Right cardiac atrium (tissue), 5 donors: Measurements from ENCODE around the gene MRPL17. TPM values are rescaled to one million over a fixed set of nuclear protein-coding genes. Genes with fewer than 3 reads are reported as not detected.

Experiments
- ATAC-seq, 2 donors: fragments of 200-7000 bp; cut with Tn5 transposase; one replicate each; pipeline versions ENCODE4 v1.8.0 to v1.9.1; 2020; ENCODE audit warnings: moderate library complexity in 2 of 2, mild to moderate bottlenecking in 1 of 2
- DNase-seq, 3 donors: peaks; one replicate each; pipeline ENCODE4 v3.0.0-alpha.2; 2020
- H3K27ac ChIP-seq: one replicate; pipeline ENCODE4 v1.5.1; 2013; ENCODE audit warnings: mild to moderate bottlenecking, low read length, control low read depth, moderate library complexity
- H3K27me3 ChIP-seq: one replicate; pipeline ENCODE4 v1.6.1; 2013; ENCODE audit not compliant: control insufficient read depth, insufficient read depth
- H3K4me1 ChIP-seq: one replicate; pipeline ENCODE4 v1.6.1; 2013; ENCODE audit warnings: low read length; ENCODE audit not compliant: control insufficient read depth, insufficient read depth
- H3K4me3 ChIP-seq: one replicate; pipeline ENCODE4 v1.5.1; 2013; ENCODE audit warnings: low read length, control low read depth
- H3K9me3 ChIP-seq: one replicate; pipeline ENCODE4 v1.6.1; 2013; ENCODE audit warnings: low read length; ENCODE audit not compliant: control insufficient read depth
- WGBS: extraction: QIAGEN DNeasy Blood & Tissue Kit; methylation state at CpG from one replicate; pipeline ENCODE4 v1.1.7; 2013; 5-methylcytosine and 5-hydroxymethylcytosine counted together
- intact Hi-C, 4 donors: fragments of 100-400 bp; cut with DNase I; formaldehyde crosslinking; loops; one replicate each; pipeline versions ENCODE4 v1.11.0 to v1.14.0; 2022 to 2023
- polyA plus RNA-seq: library from polyadenylated mRNA; stranded (reverse); fragments of 200-250 nt; gene quantifications from one replicate; pipeline ENCODE4 v1.2.3, GENCODE V29; 2013
- total RNA-seq, 4 donors: library from RNA; stranded (reverse); fragmentation: NEBNext Ultra II Directional; extraction: Animal tissue kit (Norgen Biotek cat#: 25700); gene quantifications; one replicate each; pipeline ENCODE4 v1.2.1, GENCODE V29; 2021
- donor health status: healthy with polysubstance abuse.
- donor health status: DM: no; HTN: yes; CAD: no.
- donor health status: DM: no; HTN: no; CAD: no.
- donor health status: DM: no; HTN: yes; CAD: no; lungs with severe emphysema.
- donor health status: DM: yes; HTN: yes; CAD: no.

Gene MRPL17
- total and polyA plus RNA-seq, 5 donors: 36.7 to 45.1 (median 44.1) TPM

DNA sequence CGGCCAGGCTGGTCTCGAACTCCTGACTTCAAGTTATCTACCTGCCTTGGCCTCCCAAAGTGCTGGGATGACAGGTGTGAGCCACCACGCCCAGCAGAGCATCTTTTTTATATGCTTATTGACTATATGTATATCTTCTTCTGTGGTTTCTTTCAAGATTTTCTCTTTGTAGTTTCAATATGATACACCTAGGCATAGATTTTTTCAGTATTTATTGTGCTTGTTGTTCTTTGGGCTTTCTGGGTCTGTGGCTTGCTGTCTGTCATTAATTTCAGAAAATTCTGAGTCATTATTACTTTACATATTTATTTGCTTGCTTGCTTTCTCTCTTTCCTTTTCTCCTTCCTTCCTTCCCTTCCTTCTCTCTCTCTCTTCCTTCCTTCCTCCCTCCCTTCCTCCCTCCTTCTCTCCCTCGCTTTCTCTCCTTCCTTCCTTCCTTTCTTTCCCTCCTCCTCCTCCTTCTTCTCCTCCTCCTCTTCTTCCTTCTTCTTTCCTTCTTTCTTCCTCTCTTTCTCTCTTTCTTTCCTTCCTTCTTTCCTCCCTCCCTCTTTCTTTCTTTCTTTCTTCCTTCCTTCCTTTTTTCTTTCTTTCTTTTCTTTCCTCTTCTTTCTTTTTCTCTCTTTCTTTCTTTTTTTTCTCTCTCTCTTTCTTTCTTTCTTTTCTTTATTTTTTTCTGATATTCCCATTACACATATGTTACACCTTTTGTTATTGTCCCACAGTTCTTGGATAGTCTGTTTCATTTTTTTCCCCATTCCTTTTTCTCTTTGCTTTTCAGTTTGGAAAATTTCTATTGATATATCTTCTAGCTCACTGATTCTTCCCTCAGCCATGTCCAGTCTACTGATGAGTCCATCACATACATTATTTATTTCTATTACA lies 16.6 kb downstream of the MRPL17 start:
- no peaks in the 10 kb centered on the region for H3K9me3 ChIP-seq
- ATAC-seq: no peak
- WGBS: 94% methylated on average over 4 of the region's 4 CpGs
- intact Hi-C loops: no loop called here
- no peak for DNase-seq
- no peak overlapping the region for H3K27ac ChIP-seq
- H3K27me3 ChIP-seq: no peaks in the 10 kb centered on the region
- peaks cover 2% of the 10 kb centered on the region for H3K4me1 ChIP-seq
- no peak overlapping the region for H3K4me3 ChIP-seq

DNA sequence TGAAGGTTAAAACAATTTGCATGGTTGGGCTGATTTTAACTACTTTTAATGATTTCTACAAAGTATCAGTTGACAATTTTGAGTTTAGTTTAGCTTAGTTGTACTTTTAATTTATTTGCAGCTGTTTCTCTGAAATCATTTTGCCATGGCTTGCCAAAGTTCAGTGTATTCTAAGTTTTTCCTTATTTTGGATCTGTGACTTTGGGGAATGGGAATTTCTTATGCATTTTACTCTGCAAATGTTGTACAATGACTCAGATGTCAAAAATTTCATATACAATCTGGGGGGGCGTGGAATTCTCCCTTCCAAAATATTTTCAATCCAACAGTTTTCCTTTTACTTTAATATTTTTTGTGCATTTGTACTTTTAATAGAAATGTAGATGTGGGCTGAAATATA lies 18.6 kb downstream of the MRPL17 start:
- H3K27ac ChIP-seq: no peak overlapping the region
- WGBS: 6% methylated on average over 1 of the region's 1 CpG
- H3K4me1 ChIP-seq: peaks cover 2% of the 10 kb centered on the region
- H3K27me3 ChIP-seq: no peaks in the 10 kb centered on the region
- H3K4me3 ChIP-seq: no peak overlapping the region
- DNase-seq (no peak), ATAC-seq (no peak)
- no peaks in the 10 kb centered on the region for H3K9me3 ChIP-seq
- intact Hi-C loops: no loop called here

DNA sequence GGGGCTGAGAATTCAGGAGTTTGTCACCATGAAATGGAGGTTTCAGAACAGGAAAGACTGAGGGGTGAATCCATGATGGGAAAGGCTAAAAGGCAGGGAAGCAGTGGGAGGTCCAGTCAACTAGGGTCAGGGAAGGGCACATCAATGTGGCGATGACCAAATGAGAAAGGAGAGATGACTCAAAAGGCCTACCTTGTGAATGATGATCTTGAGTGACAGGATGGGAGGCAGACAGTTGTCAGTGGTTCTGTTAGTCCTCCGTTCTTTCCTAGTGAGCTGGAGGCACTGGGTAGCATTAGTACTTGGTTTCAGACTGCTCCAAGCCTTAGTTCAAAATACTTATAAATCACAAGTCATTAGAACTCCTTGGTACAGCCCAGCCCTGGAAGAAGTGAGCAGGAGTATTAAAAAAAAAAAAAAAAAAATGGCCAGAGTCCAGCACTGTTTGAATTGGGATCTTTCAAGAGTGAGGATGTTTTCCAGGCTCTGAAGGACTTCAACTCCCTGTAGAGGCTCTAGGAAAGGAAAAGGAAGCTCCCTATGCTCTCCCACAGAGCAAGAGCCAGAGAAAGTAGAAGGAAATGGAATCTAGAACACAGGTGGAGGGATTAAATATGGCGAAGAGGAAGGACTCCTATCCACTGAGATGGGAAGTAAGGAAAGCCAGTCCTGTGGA lies 19.2 kb downstream of the MRPL17 start:
- intact Hi-C loops: no loop called here
- ATAC-seq (peak; percentile 67 to 81), DNase-seq (no peak)
- H3K4me3 ChIP-seq: no peak overlapping the region
- WGBS: 57% methylated on average over 3 of the region's 3 CpGs
- H3K9me3 ChIP-seq: no peaks in the 10 kb centered on the region
- H3K27ac ChIP-seq: no peak overlapping the region
- peaks cover 2% of the 10 kb centered on the region for H3K4me1 ChIP-seq
- H3K27me3 ChIP-seq: no peaks in the 10 kb centered on the region

- no peaks in the 10 kb centered on the region for H3K4me1 ChIP-seq
- no peak overlapping the region for H3K27ac ChIP-seq
- DNase-seq (no peak), ATAC-seq (no peak)
- no peaks in the 10 kb centered on the region for H3K9me3 ChIP-seq
- H3K4me3 ChIP-seq: no peak overlapping the region
- 91% methylated on average over 3 of the region's 3 CpGs for WGBS
- intact Hi-C loops: no loop called here
- H3K27me3 ChIP-seq: no peaks in the 10 kb centered on the region
Observed at GRCh38 chr11:6660712-6661111, 22.4 kb downstream of the MRPL17 start.

- DNase-seq (no peak), ATAC-seq (no peak)
- H3K27ac ChIP-seq: no peak overlapping the region
- no peaks in the 10 kb centered on the region for H3K27me3 ChIP-seq
- intact Hi-C loops: no loop called here
- H3K4me3 ChIP-seq: no peak overlapping the region
- no peaks in the 10 kb centered on the region for H3K9me3 ChIP-seq
- H3K4me1 ChIP-seq: no peaks in the 10 kb centered on the region
Observed at GRCh38 chr11:6658647-6659046, 24.5 kb downstream of the MRPL17 start.

DNA sequence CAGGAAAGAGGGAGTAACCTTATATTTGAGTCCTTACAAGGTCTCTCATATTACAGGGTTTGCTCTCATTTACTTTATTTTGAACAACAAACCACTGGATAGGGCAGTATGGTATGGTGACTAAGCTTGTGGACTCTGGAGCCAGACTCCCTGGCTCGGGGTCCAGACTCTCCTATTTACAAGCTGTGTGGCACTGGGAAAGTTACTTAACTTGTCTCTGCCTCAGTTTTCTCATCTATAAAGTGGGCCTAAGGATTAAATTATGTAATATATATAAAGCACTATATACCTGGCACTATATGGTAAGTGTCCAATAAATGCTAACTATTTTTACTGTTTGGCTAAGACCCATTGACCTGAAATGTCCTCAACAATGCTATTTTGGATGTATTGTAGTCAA lies 25.8 kb downstream of the MRPL17 start:
- Histone ChIP-seq H3K9me3 (no peaks in the 10 kb centered on the region), H3K27me3 (no peaks in the 10 kb centered on the region), H3K27ac (no peak overlapping the region), H3K4me1 (no peaks in the 10 kb centered on the region), H3K4me3 (no peak overlapping the region)
- ATAC-seq (no peak), DNase-seq (no peak)
- 58% methylated on average over 1 of the region's 1 CpG for WGBS
- intact Hi-C loops: no loop called here

DNA sequence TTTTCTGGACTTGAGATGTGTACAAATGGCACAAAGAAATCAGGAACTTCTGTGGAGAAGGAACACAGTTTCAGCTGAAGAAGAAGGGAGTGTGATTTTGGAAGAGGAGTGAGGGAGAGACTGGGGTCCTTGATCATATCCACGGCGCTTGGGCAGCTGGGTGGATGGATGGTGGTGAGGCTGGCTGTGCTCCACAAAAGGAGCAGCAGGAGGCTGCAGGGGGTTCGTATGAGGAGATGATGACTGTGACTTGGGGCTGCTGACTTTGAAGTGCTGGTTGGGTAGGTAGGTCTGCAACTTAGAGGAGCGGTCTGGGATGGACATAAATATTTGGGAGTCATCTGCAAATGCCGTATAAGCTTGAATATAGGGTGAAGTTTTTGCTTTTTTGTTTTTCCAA lies 26.2 kb downstream of the MRPL17 start:
- WGBS: 67% methylated on average over 5 of the region's 5 CpGs
- intact Hi-C loops: no loop called here
- Histone ChIP-seq H3K4me1 (no peaks in the 10 kb centered on the region), H3K4me3 (no peak overlapping the region), H3K9me3 (no peaks in the 10 kb centered on the region), H3K27me3 (no peaks in the 10 kb centered on the region), H3K27ac (no peak overlapping the region)
- ATAC-seq (no peak), DNase-seq (no peak)

DNA sequence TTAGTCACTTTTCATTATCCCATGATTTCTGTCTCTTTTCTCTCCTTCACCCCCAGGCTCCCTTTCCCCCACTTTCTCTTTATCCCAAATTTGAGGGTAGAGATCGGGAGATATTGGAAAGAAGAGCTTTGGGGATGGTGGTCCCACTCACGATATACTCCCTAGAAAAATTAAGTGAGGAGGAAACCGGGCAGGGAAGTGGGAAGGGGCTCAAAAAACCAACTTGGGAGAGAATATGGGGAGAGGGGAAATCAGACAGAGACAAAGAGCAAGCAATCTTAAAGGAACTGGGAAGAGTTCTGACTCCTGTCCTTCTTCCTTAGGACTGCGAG lies 26.6 kb downstream of the MRPL17 start:
- WGBS: 58% methylated on average over 4 of the region's 4 CpGs
- Histone ChIP-seq H3K27ac (no peak overlapping the region), H3K27me3 (no peaks in the 10 kb centered on the region), H3K4me3 (no peak overlapping the region), H3K9me3 (no peaks in the 10 kb centered on the region), H3K4me1 (no peaks in the 10 kb centered on the region)
- intact Hi-C loops: no loop called here
- DNase-seq: no peak
- ATAC-seq: no peak

DNA sequence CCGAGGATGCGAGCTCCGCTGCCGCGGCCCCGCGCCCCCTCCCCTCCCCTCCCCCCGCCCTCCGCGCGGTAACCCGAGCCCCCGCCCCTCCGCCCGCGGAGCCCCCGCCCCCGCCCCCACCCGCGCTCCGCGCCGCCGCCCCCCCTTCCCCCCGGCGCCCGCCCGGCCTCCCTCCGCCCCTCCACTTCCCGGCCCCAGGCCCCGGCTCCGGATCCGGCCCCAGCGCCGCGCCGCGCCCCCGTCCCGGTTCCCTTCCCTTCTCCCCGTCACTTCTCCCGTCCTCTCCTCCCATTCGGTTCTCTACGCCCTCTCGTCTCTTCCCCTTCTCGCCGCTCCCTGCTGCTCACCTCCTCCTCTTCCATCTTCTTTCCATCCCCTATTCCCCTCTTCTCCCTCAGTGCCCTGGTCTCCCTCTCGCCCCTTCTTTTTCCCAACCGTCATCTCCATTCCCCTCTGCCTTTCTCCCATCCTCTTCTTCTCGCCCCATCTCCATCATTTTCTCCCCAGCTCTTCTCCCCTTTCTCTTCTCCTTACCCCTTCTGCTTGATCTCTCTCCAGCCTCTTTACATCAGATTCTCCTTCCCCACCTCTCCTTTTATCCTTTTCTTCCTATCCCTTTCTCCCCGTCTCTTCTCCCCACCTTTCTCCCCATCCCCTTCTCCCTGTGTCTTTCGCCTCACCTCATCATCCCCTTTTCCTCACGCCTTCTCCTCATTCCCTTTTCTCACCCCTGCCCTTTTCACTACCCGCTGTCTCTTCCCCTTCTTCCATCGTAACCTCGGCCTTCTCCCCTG lies 27.2 kb downstream of the MRPL17 start, which contains the start of gene DCHS1:
DCHS1 (minus strand) TSS at position 20 of the 794 bp plus-strand sequence. CDS start 14,196 bp downstream, outside the sequence.
- H3K4me1 ChIP-seq: peaks cover 2% of the 10 kb centered on the region
- ATAC-seq (peak; percentile 68 to 71), DNase-seq (peak; percentile 59 to 85 (median 81))
- intact Hi-C loops: no loop called here
- H3K9me3 ChIP-seq: no peaks in the 10 kb centered on the region
- peak within 1 kb of the TSS; percentile 55 for H3K27ac ChIP-seq
- H3K27me3 ChIP-seq: no peaks in the 10 kb centered on the region
- peak within 1 kb of the TSS; percentile 71 for H3K4me3 ChIP-seq
- WGBS: 7% methylated on average over 54 of the region's 56 CpGs

- DNase-seq (peak; percentile 49 to 83 (median 78)), ATAC-seq (peak; percentile 60 to 71)
- peak overlapping the region; percentile 55 for H3K27ac ChIP-seq
- no peaks in the 10 kb centered on the region for H3K27me3 ChIP-seq
- H3K4me3 ChIP-seq: peak overlapping the region; percentile 71
- intact Hi-C loops: no loop called here
- no peaks in the 10 kb centered on the region for H3K9me3 ChIP-seq
- WGBS: 2% methylated on average over 84 of the region's 84 CpGs
- peaks cover 3% of the 10 kb centered on the region for H3K4me1 ChIP-seq
Observed at GRCh38 chr11:6655020-6655789, 27.9 kb downstream of the MRPL17 start.
